Measurements from ENCODE around the gene UFSP2.
"Not testable (repeated sequence)": the region's sequence is repeated elsewhere in the genome, so short reads cannot be mapped to it uniquely, and the experiment has no call there.

Gene UFSP2

GRCh38 chr4:185370268-185370949 is 55.4 kb downstream of the UFSP2 start:
- DNase-seq (ENCODE audit: low read depth, low spot score) = no peak
- H3K9me3 ChIP-seq (ENCODE audit: control insufficient read depth, insufficient read depth, low read length) = no peaks in the 10 kb centered on the region
- H3K27ac ChIP-seq (ENCODE audit: low read length) = no peak overlapping the region
- H3K36me3 ChIP-seq (ENCODE audit: control insufficient read depth, insufficient read depth, low read length) = no peaks in the 10 kb centered on the region
- WGBS (ENCODE audit: insufficient coverage, insufficient read length) = no CpG with 5 or more reads among the region's 11 CpGs
- H3K27me3 ChIP-seq (ENCODE audit: control insufficient read depth, insufficient read depth, low read length) = no peaks in the 10 kb centered on the region
- H3K4me1 ChIP-seq (ENCODE audit: control insufficient read depth, insufficient read depth, low read length) = no peaks in the 10 kb centered on the region
- H3K4me3 ChIP-seq (ENCODE audit: low read length) = no peak overlapping the region

- no CpG with 5 or more reads among the region's 3 CpGs for WGBS (ENCODE audit: insufficient coverage, insufficient read length)
- Histone ChIP-seq H3K27ac (ENCODE audit: low read length) (no peak overlapping the region), H3K4me3 (ENCODE audit: low read length) (no peak overlapping the region), H3K36me3 (ENCODE audit: control insufficient read depth, insufficient read depth, low read length) (no peaks in the 10 kb centered on the region), H3K4me1 (ENCODE audit: control insufficient read depth, insufficient read depth, low read length) (no peaks in the 10 kb centered on the region), H3K9me3 (ENCODE audit: control insufficient read depth, insufficient read depth, low read length) (no peaks in the 10 kb centered on the region), H3K27me3 (ENCODE audit: control insufficient read depth, insufficient read depth, low read length) (no peaks in the 10 kb centered on the region)
- no peak for DNase-seq (ENCODE audit: low read depth, low spot score)
These were observed 56.0 kb downstream of the UFSP2 start for GRCh38 chr4:185369731-185370130.

GRCh38 chr4:185364886-185365285 is 60.9 kb downstream of the UFSP2 start:
- no peak overlapping the region for H3K27ac ChIP-seq (ENCODE audit: low read length)
- H3K27me3 ChIP-seq (ENCODE audit: control insufficient read depth, insufficient read depth, low read length) = no peaks in the 10 kb centered on the region
- H3K36me3 ChIP-seq (ENCODE audit: control insufficient read depth, insufficient read depth, low read length) = no peaks in the 10 kb centered on the region; the same call in 1 of the 2 replicates
- no peaks in the 10 kb centered on the region for H3K4me1 ChIP-seq (ENCODE audit: control insufficient read depth, insufficient read depth, low read length)
- no peak for DNase-seq (ENCODE audit: low read depth, low spot score)
- no peak overlapping the region for H3K4me3 ChIP-seq (ENCODE audit: low read length)
- H3K9me3 ChIP-seq (ENCODE audit: control insufficient read depth, insufficient read depth, low read length) = no peaks in the 10 kb centered on the region
- WGBS (ENCODE audit: insufficient coverage, insufficient read length) = no CpG with 5 or more reads among the region's 5 CpGs

GRCh38 chr4:185363251-185363650 is 62.5 kb downstream of the UFSP2 start:
- no peaks in the 10 kb centered on the region; the same call in 1 of the 2 replicates for H3K36me3 ChIP-seq (ENCODE audit: control insufficient read depth, insufficient read depth, low read length)
- no peaks in the 10 kb centered on the region for H3K27me3 ChIP-seq (ENCODE audit: control insufficient read depth, insufficient read depth, low read length)
- no CpG with 5 or more reads among the region's 3 CpGs for WGBS (ENCODE audit: insufficient coverage, insufficient read length)
- H3K4me3 ChIP-seq (ENCODE audit: low read length) = no peak overlapping the region
- no peak for DNase-seq (ENCODE audit: low read depth, low spot score)
- no peak overlapping the region for H3K27ac ChIP-seq (ENCODE audit: low read length)
- H3K4me1 ChIP-seq (ENCODE audit: control insufficient read depth, insufficient read depth, low read length) = no peaks in the 10 kb centered on the region
- H3K9me3 ChIP-seq (ENCODE audit: control insufficient read depth, insufficient read depth, low read length) = no peaks in the 10 kb centered on the region

- H3K36me3 ChIP-seq (ENCODE audit: control insufficient read depth, insufficient read depth, low read length); H3K27ac ChIP-seq (ENCODE audit: low read length); H3K4me1 ChIP-seq (ENCODE audit: control insufficient read depth, insufficient read depth, low read length); DNase-seq (ENCODE audit: low read depth, low spot score); H3K9me3 ChIP-seq (ENCODE audit: control insufficient read depth, insufficient read depth, low read length); H3K27me3 ChIP-seq (ENCODE audit: control insufficient read depth, insufficient read depth, low read length); H3K4me3 ChIP-seq (ENCODE audit: low read length): not testable (repeated sequence)
- no CpG with 5 or more reads among the region's 6 CpGs for WGBS (ENCODE audit: insufficient coverage, insufficient read length)
These were observed 63.2 kb downstream of the UFSP2 start for GRCh38 chr4:185362570-185362969.

- WGBS (ENCODE audit: insufficient coverage, insufficient read length) = no CpG with 5 or more reads among the region's 3 CpGs
- Histone ChIP-seq H3K27me3 (ENCODE audit: control insufficient read depth, insufficient read depth, low read length) (no peaks in the 10 kb centered on the region), H3K4me3 (ENCODE audit: low read length) (no peak overlapping the region), H3K9me3 (ENCODE audit: control insufficient read depth, insufficient read depth, low read length) (no peaks in the 10 kb centered on the region), H3K27ac (ENCODE audit: low read length) (no peak overlapping the region), H3K36me3 (ENCODE audit: control insufficient read depth, insufficient read depth, low read length) (no peaks in the 10 kb centered on the region; the same call in 1 of the 2 replicates), H3K4me1 (ENCODE audit: control insufficient read depth, insufficient read depth, low read length) (no peaks in the 10 kb centered on the region)
- DNase-seq (ENCODE audit: low read depth, low spot score) = no peak
These were observed 63.9 kb downstream of the UFSP2 start for GRCh38 chr4:185361872-185362271.

GRCh38 chr4:185359767-185360446 is 65.9 kb downstream of the UFSP2 start:
- H3K9me3 ChIP-seq (ENCODE audit: control insufficient read depth, insufficient read depth, low read length) = no peaks in the 10 kb centered on the region
- whole genome bisulfite sequencing (ENCODE audit: insufficient coverage, insufficient read length) = no CpG with 5 or more reads among the region's 8 CpGs
- no peaks in the 10 kb centered on the region for H3K27me3 ChIP-seq (ENCODE audit: control insufficient read depth, insufficient read depth, low read length)
- H3K36me3 ChIP-seq (ENCODE audit: control insufficient read depth, insufficient read depth, low read length) = no peaks in the 10 kb centered on the region; the same call in 1 of the 2 replicates
- no peak for DNase-seq (ENCODE audit: low read depth, low spot score)
- H3K27ac ChIP-seq (ENCODE audit: low read length) = no peak overlapping the region
- H3K4me1 ChIP-seq (ENCODE audit: control insufficient read depth, insufficient read depth, low read length) = no peaks in the 10 kb centered on the region
- H3K4me3 ChIP-seq (ENCODE audit: low read length) = no peak overlapping the region

- H3K27me3 ChIP-seq (ENCODE audit: control insufficient read depth, insufficient read depth, low read length) = no peaks in the 10 kb centered on the region
- DNase-seq (ENCODE audit: low read depth, low spot score) = no peak
- no peaks in the 10 kb centered on the region for H3K9me3 ChIP-seq (ENCODE audit: control insufficient read depth, insufficient read depth, low read length)
- WGBS (ENCODE audit: insufficient coverage, insufficient read length) = no CpG with 5 or more reads among the region's 4 CpGs
- H3K4me3 ChIP-seq (ENCODE audit: low read length) = no peak overlapping the region
- H3K27ac ChIP-seq (ENCODE audit: low read length) = no peak overlapping the region
- no peaks in the 10 kb centered on the region; the same call in 1 of the 2 replicates for H3K36me3 ChIP-seq (ENCODE audit: control insufficient read depth, insufficient read depth, low read length)
- no peaks in the 10 kb centered on the region for H3K4me1 ChIP-seq (ENCODE audit: control insufficient read depth, insufficient read depth, low read length)
These were observed 66.8 kb downstream of the UFSP2 start for GRCh38 chr4:185358959-185359358.

- no peak overlapping the region for H3K4me3 ChIP-seq (ENCODE audit: low read length)
- no peak overlapping the region for H3K27ac ChIP-seq (ENCODE audit: low read length)
- no peak for DNase-seq (ENCODE audit: low read depth, low spot score)
- no peaks in the 10 kb centered on the region; the same call in 1 of the 2 replicates for H3K36me3 ChIP-seq (ENCODE audit: control insufficient read depth, insufficient read depth, low read length)
- no peaks in the 10 kb centered on the region for H3K27me3 ChIP-seq (ENCODE audit: control insufficient read depth, insufficient read depth, low read length)
- no CpG with 5 or more reads among the region's 4 CpGs for WGBS (ENCODE audit: insufficient coverage, insufficient read length)
- no peaks in the 10 kb centered on the region for H3K9me3 ChIP-seq (ENCODE audit: control insufficient read depth, insufficient read depth, low read length)
- no peaks in the 10 kb centered on the region for H3K4me1 ChIP-seq (ENCODE audit: control insufficient read depth, insufficient read depth, low read length)
These were observed 67.2 kb downstream of the UFSP2 start for GRCh38 chr4:185358514-185358913.

- H3K4me3 ChIP-seq (ENCODE audit: low read length) = no peak overlapping the region
- DNase-seq (ENCODE audit: low read depth, low spot score) = no peak
- no peaks in the 10 kb centered on the region; the same call in 1 of the 2 replicates for H3K36me3 ChIP-seq (ENCODE audit: control insufficient read depth, insufficient read depth, low read length)
- no peaks in the 10 kb centered on the region for H3K9me3 ChIP-seq (ENCODE audit: control insufficient read depth, insufficient read depth, low read length)
- no CpG with 5 or more reads among the region's 7 CpGs for WGBS (ENCODE audit: insufficient coverage, insufficient read length)
- no peak overlapping the region for H3K27ac ChIP-seq (ENCODE audit: low read length)
- H3K4me1 ChIP-seq (ENCODE audit: control insufficient read depth, insufficient read depth, low read length) = no peaks in the 10 kb centered on the region
- no peaks in the 10 kb centered on the region for H3K27me3 ChIP-seq (ENCODE audit: control insufficient read depth, insufficient read depth, low read length)
These were observed 67.9 kb downstream of the UFSP2 start for GRCh38 chr4:185357733-185358440.
